Sigmoid colon (tissue), 7 donors: ENCODE results near the gene LARGE1. TPM values are rescaled to one million over a fixed set of nuclear protein-coding genes. Genes with fewer than 3 reads are reported as not detected.

Experiments
- DNase-seq: peaks from one replicate; pipeline ENCODE4 v3.0.0-alpha.2; 2019
- H3K27ac ChIP-seq, 4 donors: fragments of 200-600 bp; sonication (generic); one replicate each; pipeline ENCODE4 v1.5.1; 2016 to 2019; ENCODE audit warnings: mild to moderate bottlenecking in 1 of 4
- H3K27me3 ChIP-seq, 3 donors: fragments of 200-600 bp; sonication (generic); one replicate each; pipeline ENCODE4 v1.5.1; 2019; ENCODE audit warnings: mild to moderate bottlenecking in 1 of 3
- H3K36me3 ChIP-seq, 4 donors: fragments of 200-600 bp; sonication (generic); one replicate each; pipeline ENCODE4 v1.5.1; 2016 to 2019
- H3K4me1 ChIP-seq, 4 donors: fragments of 200-600 bp; sonication (generic); one replicate each; pipeline ENCODE4 v1.5.1; 2017 to 2019
- H3K4me3 ChIP-seq, 4 donors: fragments of 200-600 bp; sonication (generic); one replicate each; pipeline ENCODE4 v1.5.1; 2017 to 2019; ENCODE audit warnings: mild to moderate bottlenecking in 2 of 4, moderate library complexity in 1 of 4
- H3K9me3 ChIP-seq, 4 donors: fragments of 200-600 bp in 3 of 4; sonication (generic) in 3 of 4; one replicate each; pipeline versions ENCODE4 v1.5.1 to v1.6.1; 2013 to 2019
- EP300 ChIP-seq, 4 donors: sonication (generic); formaldehyde crosslinking; IDR thresholded peaks; one replicate each; pipeline ENCODE4 v1.6.1; 2017; ENCODE audit warnings: antibody characterized with exemption in 4 of 4
- POLR2A ChIP-seq, 2 donors: fragments of 450-650 bp; IDR thresholded peaks; one replicate each; pipeline ENCODE4 v1.6.1; 2016; ENCODE audit warnings: antibody characterized with exemption in 2 of 2, mild to moderate bottlenecking in 2 of 2, moderate library complexity in 2 of 2
- POLR2AphosphoS5 ChIP-seq, 4 donors: sonication (generic); formaldehyde crosslinking; IDR thresholded peaks; one replicate each; pipeline ENCODE4 v1.6.1; 2017; ENCODE audit warnings: antibody characterized with exemption in 4 of 4
- WGBS, 2 donors: extraction: QIAGEN DNeasy Blood & Tissue Kit; methylation state at CpG; one replicate each; pipeline ENCODE4 v1.1.7; 2013; 5-methylcytosine and 5-hydroxymethylcytosine counted together
- intact Hi-C: fragments of 100-400 bp; cut with DNase I; formaldehyde crosslinking; loops from one replicate; pipeline ENCODE4 v1.15.1; 2023
- polyA plus RNA-seq, 3 donors: library from polyadenylated mRNA; stranded (reverse); fragments of 200-250 nt; gene quantifications; one replicate each; pipeline ENCODE4 v1.2.3, GENCODE V29; 2013
- total RNA-seq, 4 donors: library from RNA; depleted of rRNA; stranded (reverse); fragments of >200 nt; gene quantifications; one replicate each; pipeline ENCODE4 v1.1.0, GENCODE V29; 2016
- TF ChIP-seq, protein P1 (sequence below), 4 experiments: fragments of 450-650 bp in 3 of 4; fragments of 200-600 bp in 1 of 4; IDR thresholded peaks; one replicate each; pipeline ENCODE4 v1.5.1; 2016 to 2019; ENCODE audit warnings: antibody characterized with exemption in 4 of 4, mild to moderate bottlenecking in 3 of 4, moderate library complexity in 2 of 4
- donor health status: healthy with polysubstance abuse.
- donor health status: Bipolar disorder and iron deficiency.
- donor health status: healthy.

LARGE1 gene
- total and polyA plus RNA-seq, 7 donors: 5.8 to 74.4 (median 38.0) TPM

DNA sequence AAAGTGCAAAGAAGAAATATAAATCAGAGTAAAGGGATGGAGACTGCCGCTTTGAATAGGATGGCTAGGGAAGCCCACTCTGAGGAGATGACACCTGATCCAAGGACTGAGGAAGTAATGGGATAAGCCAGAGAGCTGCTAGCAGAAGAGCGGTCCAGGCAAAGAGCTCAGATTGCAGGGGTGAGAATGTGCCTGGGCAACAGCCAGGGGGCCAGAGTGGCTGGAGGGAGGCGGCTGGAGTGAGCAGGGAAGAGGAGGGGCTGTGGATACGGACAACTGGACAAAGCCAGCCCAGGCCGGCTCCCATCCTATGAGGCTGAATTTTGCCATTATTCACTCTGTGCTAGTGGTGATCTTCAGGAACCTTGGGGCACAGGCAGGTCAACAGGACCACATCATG is 501.8 kb downstream of the LARGE1 start:
- TF ChIP-seq, protein P1, sequence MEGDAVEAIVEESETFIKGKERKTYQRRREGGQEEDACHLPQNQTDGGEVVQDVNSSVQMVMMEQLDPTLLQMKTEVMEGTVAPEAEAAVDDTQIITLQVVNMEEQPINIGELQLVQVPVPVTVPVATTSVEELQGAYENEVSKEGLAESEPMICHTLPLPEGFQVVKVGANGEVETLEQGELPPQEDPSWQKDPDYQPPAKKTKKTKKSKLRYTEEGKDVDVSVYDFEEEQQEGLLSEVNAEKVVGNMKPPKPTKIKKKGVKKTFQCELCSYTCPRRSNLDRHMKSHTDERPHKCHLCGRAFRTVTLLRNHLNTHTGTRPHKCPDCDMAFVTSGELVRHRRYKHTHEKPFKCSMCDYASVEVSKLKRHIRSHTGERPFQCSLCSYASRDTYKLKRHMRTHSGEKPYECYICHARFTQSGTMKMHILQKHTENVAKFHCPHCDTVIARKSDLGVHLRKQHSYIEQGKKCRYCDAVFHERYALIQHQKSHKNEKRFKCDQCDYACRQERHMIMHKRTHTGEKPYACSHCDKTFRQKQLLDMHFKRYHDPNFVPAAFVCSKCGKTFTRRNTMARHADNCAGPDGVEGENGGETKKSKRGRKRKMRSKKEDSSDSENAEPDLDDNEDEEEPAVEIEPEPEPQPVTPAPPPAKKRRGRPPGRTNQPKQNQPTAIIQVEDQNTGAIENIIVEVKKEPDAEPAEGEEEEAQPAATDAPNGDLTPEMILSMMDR (IDR thresholded peaks at IDR 0.05): no peak
- TF ChIP-seq EP300 (IDR thresholded peaks at IDR 0.05) (no peak), POLR2AphosphoS5 (IDR thresholded peaks at IDR 0.05) (no peak), POLR2A (IDR thresholded peaks at IDR 0.05) (no peak)
- H3K9me3 ChIP-seq: no peaks in the 10 kb centered on the region
- H3K4me3 ChIP-seq: no peak overlapping the region
- 93 to 96% methylated on average over 5 of the region's 5 CpGs for WGBS, 2 donors
- intact Hi-C loops: no loop called here
- no peaks in the 10 kb centered on the region for H3K27me3 ChIP-seq
- DNase-seq: no peak
- H3K27ac ChIP-seq: no peak overlapping the region
- H3K36me3 ChIP-seq: no peaks in the 10 kb centered on the region
- H3K4me1 ChIP-seq: no peaks in the 10 kb centered on the region

DNA sequence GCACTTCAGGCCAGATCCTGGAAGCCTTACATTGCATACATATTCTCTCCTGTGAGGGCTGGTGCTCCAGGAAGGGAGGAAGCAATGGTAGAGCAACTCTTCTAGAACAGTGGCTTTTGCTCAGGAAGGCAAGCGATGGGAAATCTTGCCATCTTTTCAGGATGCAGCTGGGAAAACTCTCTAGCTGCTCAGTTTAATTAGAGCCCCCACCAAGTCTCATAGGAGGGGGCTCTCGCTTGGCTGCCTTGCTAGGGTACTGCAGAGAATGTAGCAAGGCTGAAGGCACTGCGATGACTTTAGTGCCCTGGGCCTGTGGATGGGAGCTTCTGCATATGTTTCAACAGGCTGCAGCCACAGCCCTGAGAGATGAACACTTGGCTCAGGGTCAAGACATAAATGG is 504.9 kb downstream of the LARGE1 start:
- TF ChIP-seq EP300 (IDR thresholded peaks at IDR 0.05): no peak
- no peak for TF ChIP-seq POLR2AphosphoS5 (IDR thresholded peaks at IDR 0.05)
- TF ChIP-seq, protein P1 (IDR thresholded peaks at IDR 0.05): no peak
- TF ChIP-seq POLR2A (IDR thresholded peaks at IDR 0.05): no peak
- Histone ChIP-seq H3K27ac (no peak overlapping the region), H3K4me1 (no peaks in the 10 kb centered on the region), H3K9me3 (no peaks in the 10 kb centered on the region), H3K27me3 (no peaks in the 10 kb centered on the region), H3K36me3 (no peaks in the 10 kb centered on the region), H3K4me3 (no peak overlapping the region)
- intact Hi-C loops: no loop called here
- WGBS, 2 donors: 87 to 96% methylated on average over 3 of the region's 3 CpGs
- no peak for DNase-seq

DNA sequence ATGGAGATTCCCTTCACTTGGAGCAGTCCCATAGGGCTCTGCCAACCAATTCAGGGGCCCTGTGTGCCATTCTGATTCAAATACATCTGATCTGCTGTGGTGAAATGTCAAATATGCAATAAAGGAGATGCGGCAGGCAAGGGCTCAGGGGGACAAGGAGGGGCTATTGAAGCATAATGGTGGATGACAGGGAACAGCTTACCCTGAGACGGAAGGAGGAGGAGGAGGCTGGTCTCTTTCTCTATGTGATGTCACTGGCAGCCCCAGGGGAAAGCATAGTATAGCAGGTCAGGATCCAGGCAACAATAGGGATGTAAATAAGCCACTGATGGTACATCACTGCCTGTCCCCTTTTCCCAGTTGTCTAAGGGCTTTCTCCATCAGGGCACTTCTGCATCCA is 511.2 kb downstream of the LARGE1 start:
- TF ChIP-seq POLR2A (IDR thresholded peaks at IDR 0.05): no peak
- TF ChIP-seq, protein P1 (IDR thresholded peaks at IDR 0.05): no peak
- TF ChIP-seq POLR2AphosphoS5 (IDR thresholded peaks at IDR 0.05): no peak
- TF ChIP-seq EP300 (IDR thresholded peaks at IDR 0.05): no peak
- H3K9me3 ChIP-seq: no peaks in the 10 kb centered on the region
- no peaks in the 10 kb centered on the region for H3K27me3 ChIP-seq
- no peaks in the 10 kb centered on the region for H3K36me3 ChIP-seq
- no peak for DNase-seq
- H3K27ac ChIP-seq: no peak overlapping the region
- no peak overlapping the region for H3K4me3 ChIP-seq
- no peaks in the 10 kb centered on the region for H3K4me1 ChIP-seq
- 94 to 97% methylated on average over 2 of the region's 2 CpGs for WGBS, 2 donors
- intact Hi-C loops: no loop called here

DNA sequence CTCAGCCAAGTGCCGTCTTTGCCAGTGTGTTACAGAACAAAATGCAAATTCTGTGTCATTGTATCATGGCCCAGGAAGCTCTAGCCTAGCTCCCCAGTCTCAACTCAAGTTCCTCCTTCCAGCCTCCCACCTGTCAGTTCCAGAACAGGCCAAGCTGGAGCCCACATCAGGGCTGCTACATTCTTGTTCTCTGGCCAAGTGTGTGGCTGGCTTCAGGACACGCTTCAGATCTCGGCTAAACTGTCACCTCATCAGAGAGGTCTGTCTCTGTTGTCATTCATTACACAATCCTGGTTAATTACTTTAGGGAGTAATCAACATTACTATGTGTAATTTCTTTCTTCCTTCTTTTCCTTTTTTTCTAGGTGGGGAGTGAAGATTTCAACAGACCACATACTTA is 515.1 kb downstream of the LARGE1 start:
- no peaks in the 10 kb centered on the region for H3K4me1 ChIP-seq
- no peaks in the 10 kb centered on the region for H3K27me3 ChIP-seq
- DNase-seq: no peak
- H3K36me3 ChIP-seq: peaks cover 0 to 10% (median 2%) of the 10 kb centered on the region in 4 donors
- WGBS, 2 donors: 82 to 85% methylated on average over 3 of the region's 3 CpGs
- TF ChIP-seq EP300 (IDR thresholded peaks at IDR 0.05) (no peak), POLR2A (IDR thresholded peaks at IDR 0.05) (no peak)
- no peak overlapping the region for H3K27ac ChIP-seq
- H3K4me3 ChIP-seq: no peak overlapping the region
- no peaks in the 10 kb centered on the region for H3K9me3 ChIP-seq
- intact Hi-C loops: no loop called here

DNA sequence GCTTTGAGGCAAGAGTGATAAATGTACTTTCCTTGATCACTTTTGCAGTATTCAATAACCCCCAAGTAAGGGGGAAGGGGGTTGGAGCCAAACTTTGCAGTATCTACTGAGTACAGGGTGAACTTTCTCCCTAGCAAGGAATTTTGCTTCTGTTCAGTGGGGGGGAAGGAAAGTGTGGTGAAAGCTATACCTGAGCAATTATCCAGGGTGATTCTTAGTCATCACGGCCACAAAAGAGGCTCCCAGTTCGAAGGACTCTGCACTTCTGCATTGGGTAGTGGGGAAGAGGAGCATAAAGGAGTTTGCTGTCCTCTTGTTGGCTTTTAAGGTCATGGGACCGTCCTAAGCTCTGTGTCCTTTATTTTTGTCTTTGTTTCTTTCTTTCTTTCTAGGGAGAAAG is 515.6 kb downstream of the LARGE1 start:
- H3K4me3 ChIP-seq: no peak overlapping the region
- TF ChIP-seq EP300 (IDR thresholded peaks at IDR 0.05) (no peak), POLR2AphosphoS5 (IDR thresholded peaks at IDR 0.05) (no peak), POLR2A (IDR thresholded peaks at IDR 0.05) (no peak)
- TF ChIP-seq, protein P1 (IDR thresholded peaks at IDR 0.05): no peak
- peaks cover 0 to 10% (median 2%) of the 10 kb centered on the region in 4 donors for H3K36me3 ChIP-seq
- H3K27me3 ChIP-seq: no peaks in the 10 kb centered on the region
- intact Hi-C loops: no loop called here
- WGBS, 2 donors: 90 to 91% methylated on average over 3 of the region's 3 CpGs
- H3K9me3 ChIP-seq: no peaks in the 10 kb centered on the region
- no peak overlapping the region for H3K27ac ChIP-seq
- no peaks in the 10 kb centered on the region for H3K4me1 ChIP-seq
- no peak for DNase-seq
